ENCODE data around the gene DUSP8. TPM values are rescaled to one million over a fixed set of nuclear protein-coding genes. Genes with fewer than 3 reads are reported as not detected.

DUSP8 gene
- total and polyA plus RNA-seq, 8 donors: 6.4 to 23.5 (median 12.2) TPM

DNA sequence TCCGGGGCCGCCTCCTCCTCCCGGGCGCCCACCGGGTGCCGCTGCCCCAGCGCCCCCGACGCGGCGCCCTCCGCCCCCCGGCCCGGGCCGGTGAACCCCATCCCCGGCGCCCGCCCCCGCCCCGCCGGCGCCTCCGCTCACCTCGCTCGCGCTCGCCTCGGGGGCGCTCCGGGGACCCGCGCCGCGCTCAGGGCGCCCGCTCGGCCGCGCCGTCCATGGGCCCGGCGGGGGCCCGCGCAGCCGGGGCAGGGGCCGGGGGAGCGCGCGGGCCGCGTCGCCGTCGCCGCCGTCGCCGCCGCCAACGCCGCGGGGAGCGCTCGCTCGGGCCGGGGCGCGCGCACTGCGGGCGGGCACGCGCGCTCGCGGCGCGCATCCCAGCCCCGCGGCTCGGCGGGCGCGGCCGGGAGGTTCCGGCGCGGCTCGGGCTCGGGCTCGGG is 293 bp downstream of the DUSP8 start:
- TF ChIP-seq, protein P1, sequence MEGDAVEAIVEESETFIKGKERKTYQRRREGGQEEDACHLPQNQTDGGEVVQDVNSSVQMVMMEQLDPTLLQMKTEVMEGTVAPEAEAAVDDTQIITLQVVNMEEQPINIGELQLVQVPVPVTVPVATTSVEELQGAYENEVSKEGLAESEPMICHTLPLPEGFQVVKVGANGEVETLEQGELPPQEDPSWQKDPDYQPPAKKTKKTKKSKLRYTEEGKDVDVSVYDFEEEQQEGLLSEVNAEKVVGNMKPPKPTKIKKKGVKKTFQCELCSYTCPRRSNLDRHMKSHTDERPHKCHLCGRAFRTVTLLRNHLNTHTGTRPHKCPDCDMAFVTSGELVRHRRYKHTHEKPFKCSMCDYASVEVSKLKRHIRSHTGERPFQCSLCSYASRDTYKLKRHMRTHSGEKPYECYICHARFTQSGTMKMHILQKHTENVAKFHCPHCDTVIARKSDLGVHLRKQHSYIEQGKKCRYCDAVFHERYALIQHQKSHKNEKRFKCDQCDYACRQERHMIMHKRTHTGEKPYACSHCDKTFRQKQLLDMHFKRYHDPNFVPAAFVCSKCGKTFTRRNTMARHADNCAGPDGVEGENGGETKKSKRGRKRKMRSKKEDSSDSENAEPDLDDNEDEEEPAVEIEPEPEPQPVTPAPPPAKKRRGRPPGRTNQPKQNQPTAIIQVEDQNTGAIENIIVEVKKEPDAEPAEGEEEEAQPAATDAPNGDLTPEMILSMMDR (IDR thresholded peaks at IDR 0.05): no peak
- WGBS, 2 donors: 0 to 1% methylated on average over 1 to 91 of the region's 91 CpGs

DNA sequence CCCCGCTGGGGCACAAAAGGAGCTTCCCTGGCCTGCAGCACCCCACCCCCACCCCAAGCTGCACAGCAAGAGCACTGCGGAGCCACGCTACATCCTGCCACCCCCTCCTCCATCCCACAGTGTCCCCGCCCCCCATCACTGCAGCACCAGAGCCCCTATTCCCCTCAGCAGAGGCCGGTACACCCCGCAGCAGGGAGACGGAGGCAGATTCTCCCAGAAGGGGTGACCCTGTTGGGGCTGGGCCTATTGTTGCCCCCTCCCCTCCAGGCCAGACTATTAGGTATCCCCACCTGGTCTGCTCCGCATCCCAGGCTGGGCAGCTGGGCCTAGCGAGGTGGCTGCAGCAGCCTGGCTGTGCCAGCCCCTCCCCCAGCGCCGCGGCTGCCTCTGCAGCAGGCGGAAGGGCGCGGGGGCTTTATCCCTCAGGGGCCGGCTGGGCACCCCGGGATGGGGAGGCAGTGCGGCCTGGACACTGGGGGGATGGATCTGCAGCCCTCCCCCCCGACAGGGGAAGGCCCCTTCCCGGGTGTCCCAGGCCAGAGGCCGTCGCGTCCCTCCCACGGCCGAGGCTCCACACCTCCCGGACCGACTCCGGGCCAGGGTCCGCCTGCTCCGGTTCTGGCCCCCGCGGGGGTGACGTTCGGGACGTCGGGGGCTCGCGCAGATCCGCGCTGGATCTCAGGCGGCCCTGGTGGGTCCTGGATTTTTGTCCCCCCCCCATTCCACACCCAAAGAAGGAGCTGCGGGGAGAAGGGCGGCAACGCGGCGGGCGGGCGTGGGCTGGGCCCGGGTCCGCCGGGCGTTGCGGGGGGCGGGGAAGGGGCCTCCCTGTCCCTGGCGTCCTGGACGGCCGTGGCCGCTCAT is 943 bp downstream of the DUSP8 start:
- WGBS, 2 donors: 9 to 28% methylated on average over 21 to 58 of the region's 58 CpGs
- no peaks in the 10 kb centered on the region for H3K36me3 ChIP-seq
- intact Hi-C loops (cut with DNase I): no loop called here
- H3K4me3 ChIP-seq: peak overlapping the region; percentile 28 to 70 (median 51)
- peaks cover 0 to 10% (median 0%) of the 10 kb centered on the region in 3 donors for H3K4me1 ChIP-seq
- H3K9me3 ChIP-seq: no peaks in the 10 kb centered on the region
- ATAC-seq: peak in 2 of 4 donors; percentile 2 to 3
- DNase-seq: peak; percentile 44 to 88 (median 67)
- TF ChIP-seq, protein P1 (IDR thresholded peaks at IDR 0.05): no peak
- peak overlapping the region; percentile 46 to 66 (median 50) for H3K27ac ChIP-seq
- H3K27me3 ChIP-seq: no peaks in the 10 kb centered on the region
- no peak for FAIRE-seq

More for the DNA sequence above, 293 bp downstream of the DUSP8 start:
- peak overlapping the region in 3 of 4 donors; percentile 44 to 70 (median 58) for H3K4me3 ChIP-seq
- intact Hi-C loops (cut with DNase I): no loop called here
- H3K27me3 ChIP-seq: no peaks in the 10 kb centered on the region
- H3K36me3 ChIP-seq: no peaks in the 10 kb centered on the region
- FAIRE-seq (no peak), DNase-seq (peak in 1 of 6 donors; percentile 73), ATAC-seq (no peak)
- H3K27ac ChIP-seq: peak overlapping the region in 2 of 4 donors; percentile 46 to 66
- no peaks in the 10 kb centered on the region for H3K9me3 ChIP-seq
- peaks cover 0 to 10% (median 0%) of the 10 kb centered on the region in 3 donors for H3K4me1 ChIP-seq

DNA sequence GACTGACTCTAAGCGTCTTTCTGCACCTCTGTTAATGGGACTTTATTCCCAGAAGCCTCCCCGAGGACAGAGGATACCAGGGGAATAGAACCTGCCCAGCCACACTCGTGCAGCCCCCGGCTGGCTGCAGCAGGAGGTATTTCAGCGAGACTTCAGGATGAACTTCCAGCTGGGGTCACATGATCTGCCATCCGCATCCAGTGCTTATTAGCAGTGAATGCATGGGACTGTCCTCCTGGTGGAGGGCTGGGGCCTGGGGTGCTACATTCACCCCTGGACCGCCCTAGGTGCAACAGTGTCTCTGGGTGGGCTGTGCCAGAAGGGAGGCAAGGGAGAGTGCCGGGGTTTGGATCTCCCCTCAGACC is 1.6 kb downstream of the DUSP8 start:
- FAIRE-seq: no peak
- peak overlapping the region in 2 of 4 donors; percentile 58 to 70 for H3K4me3 ChIP-seq

DNA sequence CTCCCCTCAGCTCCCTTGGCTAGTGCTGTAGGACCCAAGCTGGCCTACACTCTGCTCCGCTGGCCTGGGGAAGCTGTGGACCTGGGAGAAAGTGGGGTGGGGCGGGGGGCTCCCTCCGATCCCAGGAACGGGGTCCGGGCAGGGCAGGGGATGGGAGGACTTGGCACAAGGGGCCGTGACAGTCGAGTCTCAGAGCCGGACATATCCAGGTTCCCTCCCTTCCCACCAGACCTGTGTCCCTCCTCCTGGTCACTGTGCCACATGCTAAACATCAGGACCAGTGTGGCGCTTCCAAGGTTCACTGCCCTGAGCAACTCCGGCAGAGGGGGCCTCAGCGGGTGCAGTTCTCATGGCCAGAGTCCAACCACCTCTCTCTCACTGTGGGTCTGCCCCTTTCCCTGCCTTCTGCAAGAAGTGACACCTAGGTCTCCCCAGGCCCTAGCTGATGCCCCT is 2.0 kb downstream of the DUSP8 start:
- Histone ChIP-seq H3K27ac (no peak overlapping the region), H3K4me1 (peaks cover 0 to 17% (median 3%) of the 10 kb centered on the region in 3 donors), H3K36me3 (no peaks in the 10 kb centered on the region), H3K9me3 (no peaks in the 10 kb centered on the region), H3K27me3 (no peaks in the 10 kb centered on the region), H3K4me3 (peak overlapping the region in 2 of 4 donors; percentile 58 to 70)
- intact Hi-C loops (cut with DNase I): no loop called here
- FAIRE-seq (no peak), DNase-seq (peak in 5 of 6 donors; percentile 24 to 76 (median 27)), ATAC-seq (no peak)
- 64 to 80% methylated on average over 11 of the region's 11 CpGs for WGBS, 2 donors
- TF ChIP-seq, protein P1 (IDR thresholded peaks at IDR 0.05): no peak

More for the DNA sequence above, 1.6 kb downstream of the DUSP8 start:
- DNase-seq (peak in 3 of 6 donors; percentile 7 to 52 (median 29)), ATAC-seq (no peak)
- TF ChIP-seq, protein P1 (IDR thresholded peaks at IDR 0.05): no peak
- 86 to 90% methylated on average over 8 of the region's 8 CpGs for WGBS, 2 donors
- Histone ChIP-seq H3K27me3 (no peaks in the 10 kb centered on the region), H3K27ac (no peak overlapping the region), H3K36me3 (no peaks in the 10 kb centered on the region), H3K9me3 (no peaks in the 10 kb centered on the region), H3K4me1 (peaks cover 0 to 13% (median 0%) of the 10 kb centered on the region in 3 donors)
- intact Hi-C loops (cut with DNase I): no loop called here
